Psoas muscle (tissue), 8 donors: ENCODE results near the gene CDK5RAP2. TPM values are rescaled to one million over a fixed set of nuclear protein-coding genes. Genes with fewer than 3 reads are reported as not detected.

Experiments
- ATAC-seq, 4 donors: fragments of 200-7000 bp; cut with Tn5 transposase; one replicate each; pipeline ENCODE4 v1.9.1; 2020; ENCODE audit warnings: moderate library complexity in 3 of 4, mild to moderate bottlenecking in 2 of 4
- DNase-seq, 2 donors: peaks; one replicate each; pipeline ENCODE4 v3.0.0-alpha.2; 2020
- H3K27ac ChIP-seq: fragments of 200-600 bp; one replicate; pipeline ENCODE4 v1.8.0; 2022
- H3K27me3 ChIP-seq, 3 donors: fragments of 200-600 bp in 1 of 3; one replicate each; pipeline versions ENCODE4 v1.6.1 to v1.8.0; 2013 to 2022; ENCODE audit warnings: low read length in 2 of 3, mild to moderate bottlenecking in 2 of 3, moderate library complexity in 1 of 3; ENCODE audit not compliant: insufficient read depth in 3 of 3
- H3K36me3 ChIP-seq, 2 donors: fragments of 200-600 bp in 1 of 2; one replicate each; pipeline versions ENCODE4 v1.6.1 to v1.8.0; 2013 to 2022; ENCODE audit warnings: low read depth in 1 of 2, mild to moderate bottlenecking in 1 of 2, moderate library complexity in 1 of 2; ENCODE audit not compliant: insufficient read depth in 1 of 2
- H3K4me1 ChIP-seq: fragments of 200-600 bp; one replicate; pipeline ENCODE4 v1.8.0; 2022
- H3K4me3 ChIP-seq: fragments of 200-600 bp; one replicate; pipeline ENCODE4 v1.8.0; 2022; ENCODE audit warnings: mild to moderate bottlenecking
- H3K9me3 ChIP-seq: fragments of 200-600 bp; one replicate; pipeline ENCODE4 v1.8.0; 2022
- CTCF ChIP-seq: fragments of 200-600 bp; IDR thresholded peaks from one replicate; pipeline ENCODE4 v1.8.0; 2022; ENCODE audit warnings: antibody characterized with exemption
- WGBS, 3 donors: extraction: QIAGEN DNeasy Blood & Tissue Kit; methylation state at CpG; one replicate each; pipeline versions ENCODE4 v1.1.6 to v1.1.7; 2013; 5-methylcytosine and 5-hydroxymethylcytosine counted together
- intact Hi-C, 2 donors: fragments of 100-400 bp; cut with DNase I; formaldehyde crosslinking; loops; one replicate each; pipeline versions ENCODE4 v1.11.0 to v1.14.2; 2022
- polyA plus RNA-seq, 3 donors: library from polyadenylated mRNA; stranded (reverse); fragments of 200-250 nt; gene quantifications; one replicate each; pipeline ENCODE4 v1.2.3, GENCODE V29; 2013
- total RNA-seq, 4 donors: library from RNA; stranded (reverse); fragmentation: NEBNext Ultra II Directional in 2 of 4; extraction: Animal tissue kit (Norgen Biotek cat#: 25700) in 2 of 4; gene quantifications; one replicate each; pipeline versions ENCODE4 v1.2.1 to v1.2.4, GENCODE V29; 2021 to 2023
- donor health status: healthy with polysubstance abuse.
- donor health status: DM: no; HTN: no; CAD: no; lungs with moderate emphysema.
- donor health status: Bipolar disorder and iron deficiency.
- donor health status: healthy.
- donor health status: DM: yes; HTN: yes; CAD: no.
- donor health status: DM: no; HTN: no; CAD: no.
- donor health status: DM: no; HTN: no; CAD: no.
- donor health status: DM: yes; HTN: yes; CAD: no.

The CDK5RAP2 gene
- total and polyA plus RNA-seq, 7 donors: 26.0 to 95.1 (median 60.3) TPM

- intact Hi-C loops: no loop called here
- WGBS, 3 donors: 90 to 94% (median 93%) methylated on average over 3 of the region's 3 CpGs
Observed at GRCh38 chr9:120421977-120422376, 158.0 kb downstream of the CDK5RAP2 start.

GRCh38 chr9:120418315-120418714 lies 161.7 kb downstream of the CDK5RAP2 start:
- no peak overlapping the region for H3K4me3 ChIP-seq
- ATAC-seq (no peak), DNase-seq (no peak)
- intact Hi-C loops: no loop called here
- H3K36me3 ChIP-seq: peaks cover 7 to 64% of the 10 kb centered on the region in 2 donors
- H3K27me3 ChIP-seq: no peaks in the 10 kb centered on the region
- H3K27ac ChIP-seq: no peak overlapping the region
- H3K9me3 ChIP-seq: no peaks in the 10 kb centered on the region
- TF ChIP-seq CTCF: no peak
- no peaks in the 10 kb centered on the region for H3K4me1 ChIP-seq
- WGBS, 3 donors: 68 to 77% (median 70%) methylated on average over 4 of the region's 4 CpGs

More at GRCh38 chr9:120421977-120422376, 158.0 kb downstream of the CDK5RAP2 start:
- no peak overlapping the region for H3K4me3 ChIP-seq
- DNase-seq (no peak), ATAC-seq (no peak)
- no peaks in the 10 kb centered on the region for H3K4me1 ChIP-seq
- no peaks in the 10 kb centered on the region for H3K27me3 ChIP-seq
- no peak for TF ChIP-seq CTCF
- H3K27ac ChIP-seq: no peak overlapping the region
- no peaks in the 10 kb centered on the region for H3K9me3 ChIP-seq
- H3K36me3 ChIP-seq: peaks cover 7 to 57% of the 10 kb centered on the region in 2 donors

GRCh38 chr9:120416781-120417427 lies 163.1 kb downstream of the CDK5RAP2 start:
- H3K4me1 ChIP-seq: peaks cover 8% of the 10 kb centered on the region
- no peak for DNase-seq
- no peak overlapping the region for H3K27ac ChIP-seq
- no peak for ATAC-seq
- no peak for TF ChIP-seq CTCF
- H3K27me3 ChIP-seq: no peaks in the 10 kb centered on the region
- no peaks in the 10 kb centered on the region for H3K9me3 ChIP-seq
- H3K4me3 ChIP-seq: no peak overlapping the region
- H3K36me3 ChIP-seq: peaks cover 7 to 51% of the 10 kb centered on the region in 2 donors
- intact Hi-C loops: no loop called here
- WGBS, 3 donors: 70 to 89% (median 78%) methylated on average over 19 of the region's 19 CpGs

- TF ChIP-seq CTCF: no peak
- no peaks in the 10 kb centered on the region for H3K27me3 ChIP-seq
- no peaks in the 10 kb centered on the region for H3K9me3 ChIP-seq
- intact Hi-C loops: no loop called here
- ATAC-seq: no peak
- DNase-seq: no peak
- H3K4me1 ChIP-seq: peaks cover 20% of the 10 kb centered on the region
- peaks cover 6 to 55% of the 10 kb centered on the region in 2 donors for H3K36me3 ChIP-seq
- no peak overlapping the region for H3K27ac ChIP-seq
- no peak overlapping the region for H3K4me3 ChIP-seq
- 91 to 93% (median 92%) methylated on average over 14 to 15 of the region's 15 CpGs for WGBS, 3 donors
Observed at GRCh38 chr9:120413121-120414048, 166.6 kb downstream of the CDK5RAP2 start.
